Superior temporal gyrus (tissue), 1 donor: ENCODE data around the gene MED9.
"Not testable (repeated sequence)": the region's sequence is repeated elsewhere in the genome, so short reads cannot be mapped to it uniquely, and the experiment has no call there.

Experiments
- DNase-seq: peaks from one replicate; pipeline ENCODE4 v3.0.0-alpha.2; 2016; ENCODE audit errors: extremely low spot score

Gene MED9, protein sequence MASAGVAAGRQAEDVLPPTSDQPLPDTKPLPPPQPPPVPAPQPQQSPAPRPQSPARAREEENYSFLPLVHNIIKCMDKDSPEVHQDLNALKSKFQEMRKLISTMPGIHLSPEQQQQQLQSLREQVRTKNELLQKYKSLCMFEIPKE

DNA sequence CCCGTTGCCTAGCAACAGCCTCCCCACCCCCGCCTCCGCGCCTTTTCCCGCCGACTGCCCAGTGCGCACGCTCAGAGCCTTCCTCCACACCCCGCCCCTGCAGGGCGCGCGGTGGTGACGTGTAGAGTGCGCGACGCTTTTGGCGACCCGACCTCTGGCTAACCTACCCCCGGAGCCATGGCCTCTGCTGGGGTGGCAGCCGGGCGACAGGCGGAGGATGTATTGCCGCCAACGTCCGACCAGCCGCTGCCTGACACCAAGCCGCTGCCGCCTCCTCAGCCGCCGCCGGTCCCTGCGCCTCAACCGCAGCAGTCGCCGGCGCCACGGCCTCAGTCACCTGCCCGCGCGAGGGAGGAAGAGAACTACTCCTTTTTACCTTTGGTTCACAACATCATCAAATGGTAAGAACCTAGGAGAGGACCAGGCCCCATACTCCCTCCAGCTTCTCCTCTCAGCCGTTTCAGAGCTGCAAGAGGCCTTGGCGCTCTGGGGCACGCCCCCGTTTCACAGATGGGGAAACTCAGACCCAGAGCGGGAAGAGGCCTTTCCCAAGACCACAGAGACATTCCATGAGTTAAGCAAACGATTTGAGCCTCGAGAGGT lies at the start of gene MED9:
TSS of gene MED9 (plus strand) at position 136 of the 603 bp plus-strand sequence. CDS start at position 178, 42 bp downstream.
- DNase-seq = peak; percentile 93

DNA sequence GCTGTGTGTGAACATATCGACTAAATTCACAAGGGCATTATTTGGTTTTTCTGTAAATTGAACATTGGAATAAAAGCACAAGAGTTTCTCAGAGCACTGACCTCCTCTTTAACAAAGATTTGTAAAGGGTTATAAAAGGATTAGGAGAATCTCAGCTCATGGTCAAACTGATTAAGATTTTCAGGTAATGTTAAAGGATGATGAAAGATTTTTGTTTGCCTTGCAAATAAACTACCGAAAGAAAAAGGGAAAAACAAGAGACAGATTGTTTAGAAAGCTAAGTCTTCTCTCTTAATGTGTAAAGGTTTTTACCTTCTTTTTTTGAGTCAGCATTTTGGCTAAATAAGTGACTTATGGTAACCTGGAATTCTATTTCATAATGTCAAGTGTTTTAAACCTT lies 47.6 kb upstream of the MED9 start:
- no peak for DNase-seq

DNA sequence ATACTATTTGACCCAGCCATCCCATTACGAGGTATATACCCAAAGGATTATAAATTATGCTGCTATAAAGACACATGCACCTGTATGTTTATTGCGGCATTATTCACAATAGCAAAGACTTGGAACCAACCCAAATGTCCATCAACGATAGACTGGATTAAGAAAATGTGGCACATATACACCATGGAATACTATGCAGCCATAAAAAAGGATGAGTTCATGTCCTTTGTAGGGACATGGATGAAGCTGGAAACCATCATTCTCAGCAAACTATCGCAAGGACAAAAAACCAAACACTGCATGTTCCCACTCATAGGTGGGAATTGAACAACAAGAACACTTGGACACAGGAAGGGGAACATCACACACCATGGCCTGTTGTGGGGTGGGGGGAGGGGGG lies 45.9 kb upstream of the MED9 start:
- not testable (repeated sequence) for DNase-seq

DNA sequence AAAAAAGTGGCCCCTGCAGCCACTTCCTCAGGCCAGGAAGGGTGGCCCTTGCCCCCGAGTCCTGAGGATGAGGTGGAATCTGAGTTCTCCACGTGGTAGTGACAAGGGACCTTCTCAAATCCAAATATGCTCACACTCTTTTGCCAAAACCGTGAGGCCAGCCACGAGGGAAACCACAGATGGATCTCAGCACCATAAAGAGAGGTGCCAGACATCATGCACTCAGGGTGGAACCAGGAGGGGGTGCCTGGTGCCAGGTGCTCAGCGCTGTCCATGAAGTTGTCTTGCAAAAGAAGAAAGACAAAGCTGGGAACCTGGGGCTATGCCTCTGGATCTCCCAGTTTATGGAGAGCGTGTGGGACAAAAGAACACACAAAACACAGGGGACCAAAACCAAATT lies 45.2 kb upstream of the MED9 start:
- DNase-seq = no peak

DNA sequence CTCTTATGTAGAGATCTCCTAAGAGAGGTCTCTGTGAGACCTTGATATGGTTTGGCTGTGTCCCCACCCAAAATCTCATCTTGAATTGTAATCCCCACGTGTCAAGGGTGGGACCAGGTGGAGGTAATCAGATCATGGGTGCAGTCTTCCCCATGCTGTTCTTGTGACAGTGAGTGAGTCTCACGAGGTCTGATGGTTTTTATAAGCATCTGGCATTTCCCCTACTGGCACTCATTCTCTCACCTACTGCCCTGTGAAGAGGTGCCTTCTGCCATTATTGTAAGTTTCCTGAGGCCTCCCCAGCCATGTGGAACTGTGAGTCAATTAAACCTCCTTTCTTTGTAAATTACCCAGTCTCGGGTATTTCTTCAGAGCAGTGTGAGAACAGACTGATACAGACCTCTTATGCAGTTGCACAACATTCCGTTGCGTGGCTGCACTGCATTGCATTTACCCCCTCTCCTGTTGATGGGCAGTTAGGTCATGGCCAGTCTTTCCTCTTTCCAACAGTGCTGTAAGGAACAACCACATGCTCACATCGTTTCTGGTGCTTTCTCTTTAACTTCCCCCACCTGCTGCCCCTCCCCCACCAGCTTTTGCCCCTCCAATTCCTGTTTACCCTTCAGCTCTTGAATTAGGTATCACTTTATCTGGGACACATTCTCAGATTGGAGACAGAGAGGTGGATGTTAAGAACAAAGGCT lies 43.6 kb upstream of the MED9 start:
- no peak for DNase-seq

DNA sequence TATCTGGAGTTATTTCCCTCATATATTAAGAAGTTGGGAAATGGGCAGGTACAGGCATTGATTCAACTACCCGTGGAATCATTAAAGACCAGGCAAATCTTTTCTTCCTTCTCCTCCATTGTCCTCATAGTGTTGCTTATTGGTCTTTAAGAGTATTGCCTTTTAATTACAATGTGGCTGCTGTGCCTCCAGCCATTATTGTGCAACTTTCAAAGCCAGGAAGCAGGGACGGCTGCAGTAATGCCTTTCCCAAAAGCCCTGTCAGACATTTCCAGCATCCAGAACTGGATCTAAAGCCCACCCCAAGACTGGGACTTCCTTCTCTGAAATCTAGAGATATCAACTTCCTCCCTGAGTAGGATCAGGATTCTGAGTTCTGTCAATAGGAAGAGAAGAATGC lies 42.3 kb upstream of the MED9 start:
- DNase-seq = no peak

DNA sequence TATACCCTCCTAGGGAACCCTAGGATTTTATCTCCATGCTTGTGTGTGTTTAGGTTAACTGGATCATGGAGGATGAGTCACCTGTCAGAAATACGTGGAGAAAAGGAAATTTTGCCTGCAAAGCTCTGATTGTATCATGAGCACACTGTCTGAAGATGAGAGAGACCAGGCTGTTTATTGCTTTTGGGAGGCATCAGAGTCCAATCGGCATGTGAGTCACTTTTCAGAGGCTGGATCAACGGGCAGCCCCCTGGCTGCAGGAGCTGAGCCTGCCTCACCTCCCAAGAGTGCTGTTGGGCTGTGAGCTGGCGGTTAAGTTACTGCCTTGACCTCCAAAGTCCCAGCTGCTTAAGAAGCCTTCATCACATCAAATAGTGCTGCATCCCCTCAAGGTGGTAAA lies 41.5 kb upstream of the MED9 start:
- no peak for DNase-seq

DNA sequence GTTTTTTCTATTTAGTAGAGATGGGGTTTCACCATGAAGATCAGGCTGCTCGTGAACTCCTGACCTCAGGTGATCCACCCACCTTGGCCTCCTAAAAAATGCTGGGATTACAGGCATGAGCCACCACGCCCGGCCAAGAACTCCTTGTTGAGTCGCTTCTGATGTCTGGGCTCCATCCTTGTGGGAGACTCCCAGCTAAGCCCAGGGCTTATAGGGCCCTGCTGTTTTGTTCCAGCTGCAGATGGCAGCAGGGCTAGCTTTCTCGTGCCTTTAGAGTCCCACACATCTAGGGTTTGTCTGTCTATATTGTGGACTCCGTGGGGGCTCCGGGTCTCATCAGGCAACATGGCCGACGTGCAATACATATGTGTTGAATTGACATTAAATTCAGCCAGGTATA lies 39.3 kb upstream of the MED9 start:
- DNase-seq = no peak

DNA sequence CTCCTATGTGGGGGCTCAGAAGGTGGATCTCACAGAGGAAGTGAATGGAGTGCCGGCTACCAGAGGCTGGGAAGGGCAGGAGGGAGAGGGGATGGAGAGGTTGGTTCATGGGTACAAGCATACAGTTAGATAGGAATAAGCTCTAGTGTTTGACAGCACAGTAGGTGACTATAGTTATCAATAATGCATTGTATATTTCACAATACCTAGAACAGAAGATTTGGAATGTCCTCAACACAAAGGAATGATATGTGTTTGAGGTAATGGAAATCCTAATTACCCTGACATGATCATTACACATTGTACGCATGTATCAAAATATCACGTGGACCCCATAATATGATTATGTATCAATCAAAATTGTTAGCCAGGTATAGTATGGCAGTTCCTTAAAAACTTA lies 38.9 kb upstream of the MED9 start:
- no peak for DNase-seq

DNA sequence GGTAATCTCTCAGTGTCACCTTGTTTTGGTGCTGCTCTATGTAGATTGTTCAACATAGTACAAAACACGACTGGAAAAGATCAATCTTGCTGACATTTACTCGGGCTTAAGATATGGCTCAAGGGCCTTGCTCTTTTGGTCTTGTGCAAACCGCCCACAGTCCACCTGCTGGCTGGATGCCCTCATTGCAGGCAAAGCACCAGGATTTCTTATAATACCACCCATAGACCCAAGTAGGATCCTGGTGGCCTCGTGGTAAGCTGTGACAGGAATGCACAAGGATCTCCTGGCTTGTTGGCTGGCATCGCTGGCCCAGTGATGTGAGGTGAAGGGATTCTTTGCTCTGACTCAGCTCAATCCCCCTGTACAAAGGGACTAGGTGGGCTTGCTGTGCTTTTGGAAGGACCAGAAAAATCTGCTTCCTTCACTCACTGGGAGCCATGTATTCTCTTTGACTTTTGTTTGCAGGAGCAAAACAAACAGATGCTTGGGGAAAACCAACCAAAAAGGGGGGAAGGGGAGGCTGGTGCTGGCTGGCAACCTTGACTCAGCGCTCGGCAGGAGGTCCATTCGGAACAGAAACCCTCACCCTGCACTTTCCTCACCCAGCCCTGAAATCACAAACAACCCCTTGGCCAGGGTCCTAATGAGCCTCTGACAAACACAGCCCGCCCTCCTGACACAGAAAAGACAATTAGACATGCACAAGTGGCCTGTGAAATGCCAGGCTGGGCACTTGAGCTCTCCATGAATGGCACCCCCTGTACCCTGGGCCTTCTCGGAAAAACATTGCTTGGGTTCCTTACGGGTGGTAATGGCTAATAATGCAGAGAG lies 36.6 kb upstream of the MED9 start:
- DNase-seq = peak; percentile 24

DNA sequence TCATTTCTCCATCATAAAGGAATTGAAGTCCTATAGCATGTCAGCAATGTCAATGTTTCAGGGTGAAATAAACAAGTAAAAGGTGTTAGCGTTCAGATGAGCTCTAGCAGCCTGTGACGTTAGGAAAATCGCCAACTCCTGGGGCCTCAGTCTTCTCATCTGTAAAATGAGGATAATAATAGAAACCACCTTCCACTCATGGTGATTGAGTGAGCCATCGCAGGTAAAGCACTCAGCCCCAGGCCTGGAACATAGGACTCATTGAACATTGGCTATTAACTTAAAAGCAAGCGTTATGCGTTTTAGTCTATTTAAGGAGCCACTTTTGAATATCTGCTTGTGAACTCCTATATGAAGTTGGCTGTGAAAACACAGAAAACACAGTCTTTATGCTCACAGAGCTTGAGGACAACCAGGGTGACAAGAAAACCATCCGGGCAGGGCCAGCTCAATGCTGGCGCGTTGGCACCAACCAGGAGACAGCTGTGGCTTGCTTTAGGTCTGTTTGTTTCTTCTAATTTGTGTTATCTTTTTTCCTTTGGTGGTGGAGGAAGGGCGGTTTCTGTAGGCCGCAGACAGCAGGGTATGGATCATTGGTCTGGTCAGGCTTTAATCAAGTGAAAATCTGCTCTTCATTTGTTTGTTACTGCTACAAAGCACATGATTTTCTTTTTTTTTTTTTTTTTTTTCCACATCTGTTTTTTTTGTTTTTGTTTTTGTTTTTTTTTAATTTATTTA lies 35.7 kb upstream of the MED9 start:
- no peak for DNase-seq

DNA sequence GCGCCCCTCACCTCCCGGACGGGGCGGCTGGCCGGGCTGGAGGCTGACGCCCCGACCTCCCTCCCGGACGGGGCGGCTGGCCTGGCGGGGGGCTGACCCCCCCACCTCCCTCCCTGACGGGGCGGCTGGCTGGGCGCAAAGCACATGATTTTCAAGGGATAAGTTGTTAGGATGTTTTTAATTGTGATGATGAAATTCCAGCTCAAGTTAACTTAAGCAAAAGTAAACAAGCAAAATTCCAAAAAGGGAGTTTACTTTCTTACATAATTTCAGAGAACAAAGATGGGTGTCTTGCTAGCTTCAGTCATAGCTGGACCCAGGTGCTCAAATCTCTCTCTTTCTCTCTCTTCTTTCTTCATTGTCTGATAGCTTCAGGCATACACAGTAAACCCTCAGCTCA lies 33.6 kb upstream of the MED9 start:
- no peak for DNase-seq

DNA sequence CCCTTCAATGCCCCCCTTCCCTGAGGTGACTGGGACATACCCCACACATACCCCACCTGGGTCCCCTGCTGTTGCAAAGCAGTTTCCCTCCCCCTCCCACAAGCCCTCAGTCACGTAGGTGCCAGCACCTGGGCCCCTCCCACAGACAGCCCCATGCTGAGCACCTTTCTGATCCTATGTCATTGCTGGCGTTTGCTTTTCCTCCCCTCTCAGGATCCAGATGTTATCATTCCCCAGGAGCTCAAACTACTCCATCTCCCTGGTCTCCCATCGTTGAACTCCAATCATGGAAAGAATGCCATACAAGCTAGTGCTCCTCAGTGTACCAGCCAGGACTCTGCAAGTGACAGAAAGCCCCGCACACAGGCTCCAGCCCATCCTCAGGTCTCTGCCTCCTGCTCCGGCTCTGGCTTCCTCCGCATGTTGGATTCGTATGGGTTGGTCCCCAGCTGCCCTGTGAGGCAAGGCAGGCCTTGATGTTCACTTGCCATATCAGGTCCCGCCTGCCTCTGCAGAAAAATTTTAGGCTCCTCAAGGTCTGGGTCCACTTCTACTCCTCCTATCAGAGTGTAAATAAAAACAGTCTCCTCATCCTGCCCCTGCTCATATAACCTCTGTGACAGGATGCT lies 31.4 kb upstream of the MED9 start:
- no peak for DNase-seq

DNA sequence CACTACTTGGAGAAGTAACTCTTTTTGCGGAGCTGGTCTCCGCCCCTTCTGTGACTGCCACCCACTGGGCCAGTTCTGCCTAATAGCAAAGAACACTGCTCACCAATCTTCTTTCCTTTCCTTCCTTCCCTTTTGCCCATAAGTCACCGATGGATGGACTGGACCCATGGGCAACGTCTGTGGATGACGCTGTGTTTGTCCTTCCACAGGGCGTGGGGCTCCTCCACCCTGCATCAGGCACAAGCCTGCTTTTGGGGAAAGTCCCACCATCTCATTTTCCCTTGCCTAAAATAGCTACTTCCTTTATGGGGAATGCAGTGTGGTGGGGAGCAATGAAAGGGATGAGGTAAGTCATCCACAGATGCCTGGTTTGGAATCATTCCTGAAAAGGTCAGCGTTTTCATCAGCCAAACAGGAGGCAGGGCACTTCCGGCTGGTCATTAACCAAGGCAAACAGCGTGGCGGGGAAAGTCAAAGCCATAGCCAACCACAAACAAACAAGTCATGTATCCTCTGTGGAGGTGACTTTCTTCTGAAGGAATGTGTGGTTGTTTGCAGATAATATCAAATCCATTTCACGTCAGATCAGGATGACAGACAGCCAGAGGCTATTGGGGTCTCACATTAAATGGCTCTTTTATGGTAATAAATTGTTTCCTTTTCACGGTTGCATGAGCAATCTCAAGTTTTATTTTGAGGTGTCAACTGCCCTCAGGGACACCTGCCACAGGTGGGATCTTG lies 30.7 kb upstream of the MED9 start:
- DNase-seq = no peak

DNA sequence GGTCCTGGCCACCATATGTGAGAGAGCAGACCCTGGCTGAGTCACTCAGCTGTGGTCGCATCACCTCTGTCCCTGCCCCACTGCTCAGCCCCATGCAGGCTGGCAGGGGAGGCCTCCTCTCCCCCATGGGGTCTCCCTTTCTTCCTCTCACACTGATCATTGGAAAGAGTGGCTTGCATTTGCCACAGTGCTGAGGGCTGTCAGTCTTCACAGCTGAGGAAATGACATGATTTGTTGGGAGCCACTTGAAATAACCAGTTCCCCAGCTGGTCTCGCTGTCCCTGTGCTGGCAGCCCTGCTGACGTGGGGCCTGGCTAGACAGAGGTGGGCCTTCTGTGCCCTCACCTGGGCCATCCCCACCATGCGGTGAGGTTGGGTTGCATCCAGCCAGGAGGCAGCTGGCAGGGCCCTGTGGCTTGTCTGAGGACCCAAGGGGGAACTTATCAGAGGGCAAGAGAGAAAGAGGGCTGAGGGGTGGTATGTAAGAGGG lies 30.1 kb upstream of the MED9 start:
- DNase-seq = no peak

DNA sequence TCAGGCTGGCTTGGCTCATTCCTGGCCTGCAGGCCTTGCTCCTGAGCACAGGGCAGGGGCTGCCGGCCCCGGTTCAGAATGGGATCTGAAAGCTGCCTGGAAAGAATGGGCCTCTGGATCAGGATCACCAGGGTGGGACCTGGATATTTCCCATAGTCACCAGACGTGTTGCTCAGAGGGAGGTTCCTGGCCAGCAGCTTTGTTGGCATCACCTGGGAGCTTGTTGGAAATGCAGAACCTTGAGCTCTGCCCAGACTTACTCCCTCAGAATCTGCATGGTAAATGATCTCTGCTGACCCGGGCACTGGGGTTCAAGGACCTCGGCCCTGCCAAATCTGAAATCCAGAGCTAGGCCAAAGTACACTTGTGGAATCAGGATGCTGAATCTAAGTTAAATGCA lies 29.5 kb upstream of the MED9 start:
- DNase-seq = no peak

DNA sequence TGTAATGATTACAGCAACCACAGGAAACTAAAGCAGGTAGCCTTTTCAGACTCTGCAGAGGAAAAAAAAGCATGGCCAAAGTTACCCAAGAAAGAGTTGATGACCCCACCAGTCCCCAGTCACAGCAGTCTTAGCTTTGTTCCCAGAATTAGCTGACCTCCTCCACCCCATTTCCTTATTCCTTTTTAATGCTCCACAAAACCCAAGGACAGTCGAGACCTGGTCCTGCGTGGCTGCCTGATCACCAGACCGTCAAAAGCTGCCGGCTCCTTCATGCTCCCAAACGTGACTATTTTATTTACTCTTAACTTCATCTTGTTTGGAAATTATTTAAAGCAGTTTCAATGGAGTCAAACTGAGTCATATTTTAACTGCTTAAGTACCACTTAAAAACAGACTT lies 28.7 kb upstream of the MED9 start:
- no peak for DNase-seq

DNA sequence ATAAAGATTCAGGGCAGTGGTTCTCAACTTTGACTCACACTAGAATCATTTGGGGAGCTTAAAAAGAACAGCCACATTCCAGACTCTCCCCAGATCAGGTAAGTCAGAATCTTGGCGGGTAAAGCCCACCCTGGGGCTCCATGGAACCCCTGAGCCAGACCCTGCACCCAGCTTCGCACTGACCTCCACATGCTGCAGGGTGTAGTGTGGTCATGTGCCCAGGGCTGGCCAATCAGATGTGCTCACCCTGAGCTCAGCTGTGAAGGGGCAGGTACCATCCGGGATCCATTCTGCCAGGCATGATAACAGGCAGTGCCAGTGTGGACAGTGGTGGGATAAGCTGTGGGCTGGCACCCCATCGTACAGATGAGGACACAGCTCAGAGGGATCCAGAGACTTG lies 28.1 kb upstream of the MED9 start:
- no peak for DNase-seq

DNA sequence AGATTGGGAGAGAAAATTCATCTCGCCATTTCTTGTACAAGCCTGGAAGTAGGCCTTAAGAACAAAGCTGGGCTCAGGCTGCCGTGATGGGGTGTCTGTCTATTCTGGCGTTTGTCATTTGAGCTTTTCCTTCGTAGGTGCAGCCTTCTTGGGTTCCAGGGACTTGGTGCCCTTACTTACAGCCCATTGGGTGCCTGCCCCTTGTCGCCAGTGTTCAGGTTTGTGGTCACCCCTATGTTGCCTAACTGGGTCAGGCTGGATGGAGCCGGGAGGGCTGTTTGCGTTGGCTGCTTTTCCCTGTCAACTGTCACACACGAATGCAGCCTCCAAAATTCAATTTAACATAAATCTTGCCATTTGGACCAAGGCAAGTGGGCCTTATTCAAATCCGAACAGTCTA lies 23.7 kb upstream of the MED9 start:
- DNase-seq = no peak

DNA sequence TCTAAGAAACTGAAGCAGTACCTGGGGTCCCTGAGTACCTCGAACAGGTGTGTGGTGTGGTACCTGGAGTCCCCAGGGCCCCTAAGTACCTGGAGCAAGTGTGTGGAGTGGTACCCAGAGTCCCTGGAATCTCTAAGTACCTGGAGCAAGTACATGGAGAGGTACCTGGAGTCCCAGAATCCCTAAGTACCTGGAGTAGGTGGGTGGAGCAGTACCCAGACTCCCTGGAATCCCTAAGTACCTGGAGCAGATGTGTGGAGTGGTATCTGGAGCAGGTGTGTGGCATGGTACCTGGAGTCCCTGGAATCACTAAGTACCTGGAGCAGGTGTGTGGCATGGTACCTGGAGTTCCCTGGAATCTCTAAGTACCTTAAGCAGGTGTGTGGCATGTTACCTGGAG lies 22.5 kb upstream of the MED9 start:
- DNase-seq = no peak

DNA sequence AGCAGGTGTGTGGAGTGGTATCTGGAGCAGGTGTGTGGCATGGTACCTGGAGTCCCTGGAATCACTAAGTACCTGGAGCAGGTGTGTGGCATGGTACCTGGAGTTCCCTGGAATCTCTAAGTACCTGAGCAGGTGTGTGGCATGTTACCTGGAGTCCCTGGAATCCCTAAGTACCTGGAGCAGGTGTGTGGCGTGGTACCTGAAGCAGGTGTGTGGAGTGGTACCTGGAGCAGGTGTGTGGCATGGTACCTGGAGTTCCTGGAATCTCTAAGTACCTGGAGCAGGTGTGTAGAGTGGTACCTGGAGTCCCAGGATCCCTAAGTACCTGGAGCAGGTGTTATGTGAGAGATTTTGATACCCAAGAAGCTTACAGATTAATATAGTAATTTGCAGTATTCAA lies 22.1 kb upstream of the MED9 start:
- not testable (repeated sequence) for DNase-seq
